GM21723 (cell line): ENCODE measurements around the gene COL18A1.
"Not testable (repeated sequence)": the region's sequence is repeated elsewhere in the genome, so short reads cannot be mapped to it uniquely, and the experiment has no call there.

ENCODE experiments used
- ATAC-seq: cut with Tn5 transposase; IDR thresholded peaks from one replicate; pipeline ENCODE4 v1.9.1; 2021; ENCODE audit warnings: mild to moderate bottlenecking, moderate library complexity; ENCODE audit not compliant: unreplicated experiment

COL18A1 gene

GRCh38 chr21:45501081-45502005 lies 96.4 kb downstream of the COL18A1 start:
- not testable (repeated sequence) for ATAC-seq

DNA sequence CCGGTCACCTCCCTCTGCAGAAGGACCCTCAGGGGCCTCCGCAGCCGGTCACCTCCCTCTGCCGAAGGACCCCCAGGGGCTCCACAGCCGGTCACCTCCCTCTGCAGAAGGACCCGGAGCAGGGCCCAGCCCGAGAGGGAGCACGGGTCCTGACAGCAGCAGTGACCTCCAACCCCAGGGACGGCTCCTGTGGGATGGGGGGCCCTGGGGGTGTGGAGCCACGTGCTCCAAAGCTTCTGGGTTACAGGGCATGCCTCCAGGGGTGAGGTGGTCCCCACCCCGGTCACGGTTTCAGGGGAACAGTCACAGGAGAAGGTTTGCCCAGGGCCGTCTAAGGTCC lies 97.0 kb downstream of the COL18A1 start:
- no peak for ATAC-seq

GRCh38 chr21:45502600-45502999 lies 97.6 kb downstream of the COL18A1 start:
- no peak for ATAC-seq

- ATAC-seq = not testable (repeated sequence)
These were observed 98.3 kb downstream of the COL18A1 start for GRCh38 chr21:45503226-45503625.

GRCh38 chr21:45504021-45504515 lies 99.1 kb downstream of the COL18A1 start:
- ATAC-seq = no peak

DNA sequence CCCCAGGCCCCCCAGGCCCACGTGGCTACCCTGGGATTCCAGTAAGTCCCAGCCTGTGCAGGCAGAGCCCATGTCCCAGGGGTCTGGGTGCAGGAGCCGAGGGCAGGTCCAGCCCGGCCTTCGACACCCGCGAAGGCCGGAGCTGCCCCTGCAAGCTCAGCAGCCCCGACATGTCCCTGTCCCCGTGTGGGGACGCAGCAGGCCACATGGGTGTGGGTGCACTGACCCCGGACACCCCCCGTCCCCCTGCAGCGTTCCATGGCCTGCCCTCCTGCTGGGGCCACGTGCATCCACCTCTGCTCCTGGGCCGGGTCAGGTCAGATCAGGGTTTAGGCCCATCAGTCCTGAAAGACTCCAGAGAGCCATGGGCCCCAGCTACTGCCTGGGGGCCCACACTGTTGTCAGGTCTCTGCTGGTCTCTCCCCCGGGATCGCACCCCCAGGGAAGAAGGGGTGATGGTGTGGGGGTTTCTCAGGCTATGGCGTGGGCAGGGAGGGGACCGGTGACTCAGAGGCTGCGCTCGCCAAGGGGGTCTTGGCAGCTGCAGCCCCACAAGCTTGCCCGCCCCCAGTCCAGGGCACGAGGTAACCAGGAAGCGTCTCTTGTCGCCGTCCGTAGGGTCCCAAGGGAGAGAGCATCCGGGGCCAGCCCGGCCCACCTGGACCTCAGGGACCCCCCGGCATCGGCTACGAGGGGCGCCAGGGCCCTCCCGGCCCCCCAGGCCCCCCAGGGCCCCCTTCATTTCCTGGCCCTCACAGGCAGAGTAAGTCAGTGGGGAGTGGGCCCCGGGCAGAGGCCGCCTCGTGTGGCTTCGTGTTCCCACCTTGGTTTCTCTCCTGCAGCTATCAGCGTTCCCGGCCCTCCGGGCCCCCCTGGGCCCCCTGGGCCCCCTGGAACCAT lies 99.8 kb downstream of the COL18A1 start:
- no peak for ATAC-seq

DNA sequence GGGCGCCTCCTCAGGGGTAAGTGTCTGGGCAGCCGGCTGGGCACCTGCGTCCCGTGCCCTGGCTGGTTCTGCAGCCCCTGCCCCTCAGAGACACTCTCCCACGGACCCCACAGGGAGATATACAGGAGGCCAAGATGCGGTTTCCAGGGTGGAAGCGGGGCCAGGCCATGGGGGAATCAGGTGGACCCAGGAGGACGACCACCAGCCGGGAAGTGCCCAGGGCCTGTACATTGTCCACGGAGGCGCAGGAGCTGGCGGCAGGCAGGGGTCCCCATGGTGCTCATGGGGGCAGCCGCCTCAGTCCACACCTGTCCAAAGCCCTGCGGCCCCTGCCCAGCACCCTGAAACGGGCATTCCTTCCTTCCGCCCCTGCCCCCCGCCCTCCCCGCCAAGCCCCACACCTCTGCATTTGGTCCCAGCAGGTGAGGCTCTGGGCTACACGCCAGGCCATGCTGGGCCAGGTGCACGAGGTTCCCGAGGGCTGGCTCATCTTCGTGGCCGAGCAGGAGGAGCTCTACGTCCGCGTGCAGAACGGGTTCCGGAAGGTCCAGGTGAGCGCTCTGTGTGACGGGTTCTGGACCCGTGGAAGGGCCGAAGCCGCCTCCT lies 100.6 kb downstream of the COL18A1 start:
- ATAC-seq = no peak

DNA sequence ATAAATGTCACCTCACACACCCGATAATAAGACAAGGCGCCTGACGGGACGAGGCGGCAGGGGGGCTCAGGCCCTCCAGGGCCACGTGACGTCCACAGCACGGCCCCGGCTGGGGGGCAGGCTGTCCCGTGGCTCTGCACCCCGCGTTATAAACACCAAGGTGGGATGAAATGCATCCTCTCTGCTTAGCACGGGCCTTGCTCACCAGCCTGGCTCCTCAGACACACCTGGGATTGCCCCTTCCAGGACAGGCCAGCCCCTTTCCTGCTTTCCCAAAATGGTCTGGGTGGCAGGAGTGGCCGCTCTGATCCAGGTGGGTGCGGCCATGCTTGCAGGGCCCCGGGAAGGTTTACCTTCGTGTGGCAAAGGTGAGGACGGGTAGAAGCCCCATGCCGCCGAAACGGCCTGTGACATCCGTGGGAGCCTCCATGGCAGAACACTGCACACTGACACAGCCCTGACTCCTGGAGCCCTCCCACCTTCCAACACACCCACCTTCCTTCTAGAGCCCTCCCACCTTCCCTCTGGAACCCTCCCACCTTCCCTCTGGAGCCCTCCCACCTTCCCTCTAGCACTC lies 101.4 kb downstream of the COL18A1 start:
- ATAC-seq = no peak

DNA sequence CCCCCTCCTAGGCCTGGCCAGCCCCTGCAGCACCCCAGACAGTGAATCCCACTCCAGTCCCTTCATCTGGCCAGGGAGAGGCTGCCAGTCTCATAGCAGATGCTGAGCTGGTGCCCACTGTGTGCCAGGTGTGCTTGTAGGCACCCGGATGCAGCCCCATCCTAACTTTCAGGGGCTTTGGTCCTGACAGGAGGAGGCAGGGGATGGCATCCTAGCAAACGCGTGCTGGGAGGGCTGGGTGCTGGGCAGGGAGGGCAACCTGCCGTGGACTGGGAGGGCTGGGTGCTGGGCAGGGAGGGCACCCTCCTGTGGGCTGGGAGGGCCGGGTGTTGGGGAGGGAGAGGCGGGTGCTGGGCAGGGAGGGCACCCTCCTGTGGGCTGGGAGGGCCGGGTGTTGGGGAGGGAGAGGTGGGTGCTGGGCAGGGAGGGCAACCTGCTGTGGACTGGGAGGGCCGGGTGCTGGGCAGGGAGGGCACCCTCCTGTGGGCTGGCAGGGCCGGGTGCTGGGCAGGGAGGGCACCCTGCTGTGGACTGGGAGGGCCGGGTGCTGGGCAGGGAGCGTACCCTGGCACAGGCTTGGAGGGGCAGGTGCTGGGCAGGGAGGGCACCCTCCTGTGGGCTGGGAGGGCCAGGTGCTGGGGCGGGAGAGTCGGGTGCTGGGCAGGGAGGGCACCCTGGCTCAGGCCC lies 102.0 kb downstream of the COL18A1 start:
- ATAC-seq = no peak

DNA sequence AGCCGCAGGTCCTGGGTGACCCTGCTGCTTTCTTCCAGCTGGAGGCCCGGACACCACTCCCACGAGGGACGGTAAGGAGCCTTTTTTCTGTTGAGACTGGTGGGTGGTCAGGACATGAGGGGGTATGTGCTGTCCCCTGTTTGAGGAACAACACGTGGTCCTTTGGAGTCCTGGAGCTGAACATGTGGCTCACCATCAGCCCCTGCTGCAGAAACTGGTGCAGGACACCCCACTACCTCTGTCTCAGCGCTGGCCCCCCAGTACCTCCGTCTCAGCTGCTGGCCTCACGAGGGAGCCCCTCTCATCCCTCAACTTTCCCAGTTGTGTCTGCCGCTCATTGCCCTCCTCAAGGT lies 102.5 kb downstream of the COL18A1 start:
- no peak for ATAC-seq

DNA sequence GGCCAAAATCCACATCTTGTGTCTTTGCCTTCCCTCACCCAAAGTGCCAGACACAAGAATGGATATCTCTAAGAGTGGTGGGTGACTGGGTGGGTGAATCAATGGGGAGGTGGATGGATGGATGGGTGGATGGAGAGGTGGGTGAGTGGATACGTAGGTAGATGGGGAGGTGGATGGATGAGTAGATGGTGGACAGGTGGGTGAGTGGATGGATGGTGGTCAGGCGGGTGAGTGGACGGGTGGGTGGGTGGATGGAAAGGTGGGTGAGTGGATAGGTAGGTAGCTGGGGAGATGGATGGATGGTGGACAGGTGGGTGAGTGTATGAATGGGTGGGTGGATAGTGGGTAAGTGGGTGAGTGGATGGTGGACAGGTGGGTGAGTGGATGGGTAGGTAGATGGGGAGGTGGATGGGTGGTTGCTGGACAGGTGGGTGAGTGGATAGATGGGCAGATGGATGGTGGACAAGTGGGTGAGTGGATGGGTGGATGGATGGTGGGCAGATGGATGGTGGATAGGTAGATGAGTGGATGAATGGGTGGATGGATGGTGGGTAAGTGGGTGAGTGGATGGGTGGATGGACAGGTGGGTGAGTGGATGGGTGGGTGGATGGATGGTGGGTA lies 103.0 kb downstream of the COL18A1 start:
- ATAC-seq = no peak

DNA sequence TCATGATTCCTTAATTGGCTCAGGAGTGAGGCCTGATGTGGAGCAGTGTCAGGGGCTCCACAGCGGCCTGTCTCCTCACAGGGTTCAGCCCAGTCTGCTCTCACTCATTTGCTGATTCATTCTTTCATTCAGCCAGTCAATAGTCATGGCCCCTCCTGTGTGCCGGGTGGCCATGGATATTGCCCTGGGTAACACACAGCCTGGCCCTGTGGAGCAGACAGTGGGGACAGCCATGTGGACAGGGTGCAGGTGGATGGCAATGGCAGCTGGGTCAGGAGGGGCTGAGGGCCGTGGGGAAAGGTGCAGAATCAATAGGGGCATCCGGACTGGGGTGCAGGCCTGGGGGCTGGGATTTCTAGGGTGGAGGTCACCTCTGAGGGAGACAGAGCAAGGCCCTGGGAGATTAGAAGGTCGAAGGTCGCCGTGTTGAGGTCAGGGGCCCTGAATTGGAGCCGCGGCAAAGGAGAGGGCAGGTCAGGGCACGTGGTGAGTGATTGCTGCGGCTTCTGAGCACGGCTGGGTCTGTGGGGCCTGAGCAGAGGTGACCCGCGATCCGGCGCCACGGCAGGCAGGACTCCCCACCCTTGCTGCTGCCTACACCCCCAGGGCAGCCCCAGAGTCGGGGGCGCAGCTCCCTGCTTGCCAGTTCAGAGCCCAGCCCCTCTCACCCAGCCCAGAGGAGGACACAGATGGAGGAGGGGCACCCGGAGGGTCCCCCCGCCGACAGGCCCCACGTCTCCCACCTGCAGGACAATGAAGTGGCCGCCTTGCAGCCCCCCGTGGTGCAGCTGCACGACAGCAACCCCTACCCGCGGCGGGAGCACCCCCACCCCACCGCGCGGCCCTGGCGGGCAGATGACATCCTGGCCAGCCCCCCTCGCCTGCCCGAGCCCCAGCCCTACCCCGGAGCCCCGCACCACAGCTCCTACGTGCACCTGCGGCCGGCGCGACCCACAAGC lies 103.9 kb downstream of the COL18A1 start:
- no peak for ATAC-seq

- no peak for ATAC-seq
These were observed 104.9 kb downstream of the COL18A1 start for GRCh38 chr21:45509566-45510465.

DNA sequence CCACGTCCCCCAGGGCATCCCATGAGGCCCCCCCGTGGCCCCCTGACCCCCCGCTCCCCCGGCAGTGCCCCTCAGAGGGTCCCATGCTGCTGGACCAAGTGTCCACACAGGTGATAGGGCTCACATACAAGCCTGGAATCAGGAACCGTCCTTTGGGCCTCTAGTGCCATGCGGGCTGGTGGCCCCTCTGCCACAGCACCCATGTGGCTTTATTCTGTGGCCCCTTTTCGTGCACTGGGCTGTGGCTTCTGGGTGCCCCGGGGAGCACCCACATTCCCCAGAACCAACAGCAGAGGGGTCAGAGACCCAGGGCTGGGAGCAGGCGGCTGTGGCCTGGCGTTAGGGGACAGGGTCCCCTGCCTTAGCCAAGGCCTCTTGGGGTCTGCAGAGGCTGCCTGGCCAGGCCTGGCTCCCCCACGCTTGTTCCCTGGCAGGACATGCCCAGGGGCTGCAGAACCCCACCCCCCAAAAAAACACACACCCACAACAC lies 105.5 kb downstream of the COL18A1 start:
- no peak for ATAC-seq

DNA sequence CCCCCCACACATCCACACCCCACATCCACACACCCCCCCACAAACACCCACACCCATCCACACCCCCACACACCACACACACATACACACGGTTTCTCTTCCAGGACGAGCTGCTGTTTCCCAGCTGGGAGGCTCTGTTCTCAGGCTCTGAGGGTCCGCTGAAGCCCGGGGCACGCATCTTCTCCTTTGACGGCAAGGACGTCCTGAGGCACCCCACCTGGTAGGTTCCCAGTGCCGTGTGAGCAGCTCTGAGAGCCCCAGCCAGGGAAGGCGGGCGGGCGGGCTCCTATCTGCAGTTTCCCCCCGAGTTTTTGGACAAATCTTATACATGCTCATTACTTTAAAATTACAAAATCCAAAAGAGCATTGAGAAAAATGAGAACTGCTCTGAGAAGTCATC lies 106.0 kb downstream of the COL18A1 start:
- no peak for ATAC-seq

DNA sequence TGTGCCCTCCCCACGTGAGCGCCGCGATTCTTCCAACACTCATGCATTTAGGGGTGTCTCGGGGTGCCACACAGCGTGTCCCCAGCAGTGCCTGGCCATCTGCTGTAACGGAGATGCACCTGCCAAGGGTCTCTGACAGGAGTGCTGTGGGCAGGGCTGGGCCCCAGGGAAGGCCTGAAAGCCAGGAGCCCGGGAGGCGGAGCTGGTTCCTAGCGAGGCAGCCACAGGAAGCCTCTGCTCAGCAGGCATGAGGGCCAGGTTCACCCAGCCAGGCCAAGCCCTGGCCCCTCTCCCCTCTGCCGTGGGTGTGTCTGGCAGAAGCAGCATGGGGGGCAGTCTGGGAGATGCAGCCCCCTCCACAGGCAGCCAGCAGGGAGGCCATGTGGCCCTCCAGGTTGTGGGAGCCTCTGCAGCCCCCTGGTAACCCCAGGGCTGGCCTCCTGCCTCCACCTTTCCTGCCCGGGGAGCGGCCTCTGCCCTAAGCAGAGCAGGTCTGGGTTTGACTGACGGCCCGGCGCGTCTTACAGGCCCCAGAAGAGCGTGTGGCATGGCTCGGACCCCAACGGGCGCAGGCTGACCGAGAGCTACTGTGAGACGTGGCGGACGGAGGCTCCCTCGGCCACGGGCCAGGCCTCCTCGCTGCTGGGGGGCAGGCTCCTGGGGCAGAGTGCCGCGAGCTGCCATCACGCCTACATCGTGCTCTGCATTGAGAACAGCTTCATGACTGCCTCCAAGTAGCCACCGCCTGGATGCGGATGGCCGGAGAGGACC lies 106.9 kb downstream of the COL18A1 start:
- ATAC-seq = no peak

- no peak for ATAC-seq
These were observed 107.6 kb downstream of the COL18A1 start for GRCh38 chr21:45512626-45513002.
